ENCODE results near the gene LRRC37A3. TPM values are rescaled to one million over a fixed set of nuclear protein-coding genes. Genes with fewer than 3 reads are reported as not detected.
"Not testable (repeated sequence)": the region's sequence is repeated elsewhere in the genome, so short reads cannot be mapped to it uniquely, and the experiment has no call there.

Gene LRRC37A3
- total and polyA plus RNA-seq, 2 of the 13 experiments (the other 11 are each of a cell fraction or from before 2014, with no cell fraction given): 0.62 to 1.1 TPM

DNA sequence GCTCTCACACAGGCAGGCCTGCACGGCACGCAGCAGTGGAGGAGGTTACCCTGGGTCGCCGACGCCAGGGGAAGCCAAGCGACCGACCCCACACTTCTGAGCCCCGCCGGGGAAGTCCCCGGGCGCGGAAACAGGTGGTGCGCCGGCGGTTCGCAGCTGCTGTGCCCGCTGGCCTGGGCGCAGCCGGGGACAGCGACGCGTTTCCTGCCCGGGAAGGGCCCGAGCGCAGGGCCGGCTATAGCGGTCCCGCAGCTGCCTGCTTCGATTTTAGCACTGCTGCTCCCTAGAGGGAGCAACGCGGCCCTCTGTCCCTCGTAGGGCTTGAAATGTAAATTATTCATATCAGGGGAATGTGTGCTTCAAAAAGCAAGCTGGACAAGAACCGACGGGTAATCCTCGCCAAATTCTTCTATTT, 46.6 kb upstream of the LRRC37A3 start (continued):
- TF ChIP-seq, protein P1, sequence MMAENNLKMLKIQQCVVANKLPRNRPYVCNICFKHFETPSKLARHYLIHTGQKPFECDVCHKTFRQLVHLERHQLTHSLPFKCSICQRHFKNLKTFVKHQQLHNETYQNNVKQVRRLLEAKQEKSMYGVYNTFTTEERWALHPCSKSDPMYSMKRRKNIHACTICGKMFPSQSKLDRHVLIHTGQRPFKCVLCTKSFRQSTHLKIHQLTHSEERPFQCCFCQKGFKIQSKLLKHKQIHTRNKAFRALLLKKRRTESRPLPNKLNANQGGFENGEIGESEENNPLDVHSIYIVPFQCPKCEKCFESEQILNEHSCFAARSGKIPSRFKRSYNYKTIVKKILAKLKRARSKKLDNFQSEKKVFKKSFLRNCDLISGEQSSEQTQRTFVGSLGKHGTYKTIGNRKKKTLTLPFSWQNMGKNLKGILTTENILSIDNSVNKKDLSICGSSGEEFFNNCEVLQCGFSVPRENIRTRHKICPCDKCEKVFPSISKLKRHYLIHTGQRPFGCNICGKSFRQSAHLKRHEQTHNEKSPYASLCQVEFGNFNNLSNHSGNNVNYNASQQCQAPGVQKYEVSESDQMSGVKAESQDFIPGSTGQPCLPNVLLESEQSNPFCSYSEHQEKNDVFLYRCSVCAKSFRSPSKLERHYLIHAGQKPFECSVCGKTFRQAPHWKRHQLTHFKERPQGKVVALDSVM (CRISPR knock-in tag; IDR thresholded peaks at IDR 0.05): peak; percentile 45; the same call in 1 of the 2 replicates
- peak; percentile 99 for TF ChIP-seq NKX3-1 (CRISPR knock-in tag; IDR thresholded peaks at IDR 0.05)
- TF ChIP-seq ZFP36L1 (CRISPR knock-in tag; IDR thresholded peaks at IDR 0.05): peak; percentile 81; the same call in 1 of the 2 replicates
- 0 out of 2 replicates have a peak, but pooled peaks have one; percentile 25 for TF ChIP-seq CREM (IDR thresholded peaks at IDR 0.05)
- TF ChIP-seq CREM (CRISPR knock-in tag; IDR thresholded peaks at IDR 0.05); TCF12 (IDR thresholded peaks at IDR 0.05): not testable (repeated sequence)
- peak; percentile 83; the same call in 1 of the 2 replicates for TF ChIP-seq TP53 (CRISPR knock-in tag; conservative IDR thresholded peaks at IDR 0.05)
- peak; percentile 93; the same call in 1 of the 2 replicates for TF ChIP-seq ZNF615 (CRISPR knock-in tag; IDR thresholded peaks at IDR 0.05; ENCODE audit: borderline replicate concordance)
- TF ChIP-seq TCF12 (CRISPR knock-in tag; IDR thresholded peaks at IDR 0.05): 0 out of 2 replicates have a peak, but pooled peaks have one; percentile 31
- TF ChIP-seq TOPORS (CRISPR knock-in tag; IDR thresholded peaks at IDR 0.05): peak; percentile 88
- TF ChIP-seq ZNF670 (CRISPR knock-in tag; IDR thresholded peaks at IDR 0.05; ENCODE audit: borderline replicate concordance): peak; percentile 97
- 0 out of 2 replicates have a peak, but pooled peaks have one; percentile 61 for TF ChIP-seq ZNF34 (CRISPR knock-in tag; IDR thresholded peaks at IDR 0.05; ENCODE audit: borderline replicate concordance)
- TF ChIP-seq EEA1 (CRISPR knock-in tag; IDR thresholded peaks at IDR 0.05; ENCODE audit: borderline replicate concordance): peak; percentile 80; the same call in 1 of the 2 replicates
- TF ChIP-seq, protein P2, sequence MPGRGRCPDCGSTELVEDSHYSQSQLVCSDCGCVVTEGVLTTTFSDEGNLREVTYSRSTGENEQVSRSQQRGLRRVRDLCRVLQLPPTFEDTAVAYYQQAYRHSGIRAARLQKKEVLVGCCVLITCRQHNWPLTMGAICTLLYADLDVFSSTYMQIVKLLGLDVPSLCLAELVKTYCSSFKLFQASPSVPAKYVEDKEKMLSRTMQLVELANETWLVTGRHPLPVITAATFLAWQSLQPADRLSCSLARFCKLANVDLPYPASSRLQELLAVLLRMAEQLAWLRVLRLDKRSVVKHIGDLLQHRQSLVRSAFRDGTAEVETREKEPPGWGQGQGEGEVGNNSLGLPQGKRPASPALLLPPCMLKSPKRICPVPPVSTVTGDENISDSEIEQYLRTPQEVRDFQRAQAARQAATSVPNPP (CRISPR knock-in tag; IDR thresholded peaks at IDR 0.05): peak; percentile 87; the same call in 1 of the 2 replicates
- TF ChIP-seq, protein P3, sequence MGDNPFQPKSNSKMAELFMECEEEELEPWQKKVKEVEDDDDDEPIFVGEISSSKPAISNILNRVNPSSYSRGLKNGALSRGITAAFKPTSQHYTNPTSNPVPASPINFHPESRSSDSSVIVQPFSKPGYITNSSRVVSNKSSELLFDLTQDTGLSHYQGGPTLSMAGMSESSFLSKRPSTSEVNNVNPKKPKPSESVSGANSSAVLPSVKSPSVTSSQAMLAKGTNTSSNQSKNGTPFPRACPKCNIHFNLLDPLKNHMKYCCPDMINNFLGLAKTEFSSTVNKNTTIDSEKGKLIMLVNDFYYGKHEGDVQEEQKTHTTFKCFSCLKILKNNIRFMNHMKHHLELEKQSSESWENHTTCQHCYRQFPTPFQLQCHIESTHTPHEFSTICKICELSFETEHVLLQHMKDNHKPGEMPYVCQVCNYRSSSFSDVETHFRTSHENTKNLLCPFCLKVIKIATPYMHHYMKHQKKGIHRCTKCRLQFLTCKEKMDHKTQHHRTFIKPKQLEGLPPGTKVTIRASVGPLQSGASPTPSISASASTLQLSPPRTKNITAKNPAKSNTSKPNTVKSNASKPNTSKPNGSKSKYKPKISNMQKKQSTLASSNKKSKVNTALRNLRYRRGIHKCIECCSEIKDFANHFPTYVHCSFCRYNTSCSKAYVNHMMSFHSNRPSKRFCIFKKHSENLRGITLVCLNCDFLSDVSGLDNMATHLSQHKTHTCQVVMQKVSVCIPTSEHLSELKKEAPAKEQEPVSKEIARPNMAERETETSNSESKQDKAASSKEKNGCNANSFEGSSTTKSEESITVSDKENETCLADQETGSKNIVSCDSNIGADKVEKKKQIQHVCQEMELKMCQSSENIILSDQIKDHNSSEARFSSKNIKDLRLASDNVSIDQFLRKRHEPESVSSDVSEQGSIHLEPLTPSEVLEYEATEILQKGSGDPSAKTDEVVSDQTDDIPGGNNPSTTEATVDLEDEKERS (CRISPR knock-in tag; IDR thresholded peaks at IDR 0.05): peak; percentile 95
- peak; percentile 96; the same call in 1 of the 2 replicates for TF ChIP-seq ISX (CRISPR knock-in tag; conservative IDR thresholded peaks at IDR 0.05)
- TF ChIP-seq KLF16 (CRISPR knock-in tag; IDR thresholded peaks at IDR 0.05): peak in 1 of 2 experiments; percentile 93; a peak in 2 of 4 replicates
- TF ChIP-seq, protein P4, sequence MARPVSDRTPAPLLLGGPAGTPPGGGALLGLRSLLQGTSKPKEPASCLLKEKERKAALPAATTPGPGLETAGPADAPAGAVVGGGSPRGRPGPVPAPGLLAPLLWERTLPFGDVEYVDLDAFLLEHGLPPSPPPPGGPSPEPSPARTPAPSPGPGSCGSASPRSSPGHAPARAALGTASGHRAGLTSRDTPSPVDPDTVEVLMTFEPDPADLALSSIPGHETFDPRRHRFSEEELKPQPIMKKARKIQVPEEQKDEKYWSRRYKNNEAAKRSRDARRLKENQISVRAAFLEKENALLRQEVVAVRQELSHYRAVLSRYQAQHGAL (CRISPR knock-in tag; IDR thresholded peaks at IDR 0.05; ENCODE audit: not compliant biosample characterization): peak; percentile 61
- TF ChIP-seq ZNF451 (CRISPR knock-in tag; IDR thresholded peaks at IDR 0.05): peak; percentile 96
- TF ChIP-seq STAG1 (CRISPR knock-in tag; IDR thresholded peaks at IDR 0.05): peak; percentile 58

All from HepG2 (cell line).